T-helper 22 cell (primary cell): Measurements from ENCODE around the gene MOB1B.
"Not testable (repeated sequence)": the region's sequence is repeated elsewhere in the genome, so short reads cannot be mapped to it uniquely, and the experiment has no call there.

ENCODE experiments used
- DNase-seq: peaks from one replicate; pipeline ENCODE4 v3.0.0-alpha.2; 2020; ENCODE audit warnings: low read depth

Gene MOB1B

DNA sequence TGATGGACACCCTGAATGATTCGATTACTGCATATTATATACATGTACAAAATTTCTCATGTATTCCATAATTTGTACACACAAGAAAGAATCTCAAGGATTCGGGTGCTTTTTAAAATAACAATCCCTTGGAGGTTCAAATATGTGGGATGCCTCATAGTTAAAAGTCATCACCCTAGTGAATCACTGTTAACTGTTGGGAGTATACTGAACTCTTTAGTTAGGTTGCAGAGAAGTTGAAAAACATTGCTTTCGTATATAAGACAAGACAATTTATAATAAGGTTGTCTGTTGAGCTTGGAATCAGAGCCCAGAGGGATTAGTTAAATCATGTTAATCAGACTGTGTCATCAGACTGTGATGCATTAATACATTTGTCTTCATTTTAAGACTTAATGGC lies 106.9 kb downstream of the MOB1B start:
- no peak for DNase-seq

- DNase-seq: no peak
Observed at GRCh38 chr4:71009890-71010588, 107.9 kb downstream of the MOB1B start.

GRCh38 chr4:71011451-71011850 lies 109.3 kb downstream of the MOB1B start:
- no peak for DNase-seq

- not testable (repeated sequence) for DNase-seq
Observed at GRCh38 chr4:71017391-71017790, 115.2 kb downstream of the MOB1B start.

DNA sequence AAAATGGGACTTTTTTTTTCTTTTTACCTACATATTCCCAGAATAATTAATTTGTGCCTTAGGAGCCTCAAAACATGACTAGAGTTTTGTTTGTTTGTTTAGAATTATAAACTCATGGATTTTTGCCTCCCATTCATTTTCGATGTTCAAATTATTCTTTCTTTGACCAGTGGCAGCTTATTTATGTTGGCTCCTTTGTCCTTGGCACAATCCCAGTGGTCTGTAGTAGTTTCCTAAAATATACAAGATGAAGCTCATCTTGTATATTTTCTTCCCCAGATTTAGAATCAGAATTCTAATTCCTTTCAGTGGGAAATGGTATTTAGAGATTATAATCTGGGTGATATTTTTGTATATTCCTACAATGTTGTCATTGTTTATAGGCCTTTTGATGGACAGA lies 118.4 kb downstream of the MOB1B start:
- no peak for DNase-seq

DNA sequence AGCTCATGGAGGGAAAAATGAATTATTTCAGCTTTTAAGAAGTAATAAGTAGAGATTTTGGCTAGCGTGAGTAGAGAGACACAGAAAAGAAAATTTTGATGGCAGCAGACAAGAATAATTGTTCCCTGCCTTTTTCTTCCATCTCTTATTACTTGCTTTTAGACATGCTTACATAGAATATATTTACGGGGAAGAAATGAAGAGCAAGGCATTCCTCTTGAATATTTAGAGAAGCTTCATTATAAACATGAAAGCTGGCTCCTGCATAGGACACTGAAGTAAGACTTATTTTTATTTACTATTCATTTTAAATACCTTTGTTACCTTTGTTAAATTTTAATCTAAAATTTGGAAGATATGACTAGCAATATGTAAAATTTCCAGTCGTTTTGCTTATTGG lies 123.5 kb downstream of the MOB1B start:
- DNase-seq: no peak

DNA sequence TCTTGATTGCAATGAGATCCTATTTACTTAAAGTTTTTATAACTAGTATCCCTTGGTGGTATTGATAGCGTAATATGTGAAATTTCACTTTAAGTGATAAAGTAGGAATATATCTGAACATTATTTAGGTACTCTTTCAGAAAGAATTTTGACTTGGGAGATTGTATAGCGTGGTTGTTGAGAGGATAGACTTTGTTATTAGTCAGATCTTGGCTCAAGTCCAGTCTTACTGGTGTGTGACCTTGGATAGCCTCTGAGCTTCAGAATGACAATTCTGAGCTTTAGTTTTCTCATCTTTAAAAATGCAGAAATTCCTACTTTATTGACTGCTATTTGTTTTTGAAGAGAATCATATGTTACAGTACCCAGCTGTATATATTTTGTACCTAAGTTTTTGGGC lies 123.9 kb downstream of the MOB1B start:
- no peak for DNase-seq

GRCh38 chr4:71027611-71028010 lies 125.4 kb downstream of the MOB1B start:
- no peak for DNase-seq

GRCh38 chr4:71029504-71029903 lies 127.3 kb downstream of the MOB1B start:
- no peak for DNase-seq

DNA sequence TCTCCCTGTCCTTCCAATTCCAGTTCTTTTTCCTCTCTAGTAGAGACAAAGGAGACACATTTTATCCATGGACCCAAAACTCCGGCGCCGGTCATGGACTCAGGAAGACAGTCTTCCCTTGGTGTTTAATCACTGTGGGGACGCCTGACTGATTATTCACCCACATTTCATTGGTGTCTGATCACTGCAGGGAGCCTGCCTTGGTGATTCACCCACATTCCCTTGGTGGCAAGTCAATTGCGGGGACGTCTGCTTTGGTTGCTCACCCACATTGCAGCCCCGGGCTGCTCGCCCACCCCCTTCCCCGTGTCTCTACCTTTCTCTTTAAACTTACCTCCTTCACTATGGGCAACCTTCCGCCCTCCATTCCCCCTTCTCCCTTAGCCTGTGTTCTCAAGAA lies 129.9 kb downstream of the MOB1B start:
- not testable (repeated sequence) for DNase-seq
